ENCODE results near the gene MMP15.
A peak's percentile ranks its signal among the peaks of the same experiment; 100 is the strongest.

Gene MMP15

DNA sequence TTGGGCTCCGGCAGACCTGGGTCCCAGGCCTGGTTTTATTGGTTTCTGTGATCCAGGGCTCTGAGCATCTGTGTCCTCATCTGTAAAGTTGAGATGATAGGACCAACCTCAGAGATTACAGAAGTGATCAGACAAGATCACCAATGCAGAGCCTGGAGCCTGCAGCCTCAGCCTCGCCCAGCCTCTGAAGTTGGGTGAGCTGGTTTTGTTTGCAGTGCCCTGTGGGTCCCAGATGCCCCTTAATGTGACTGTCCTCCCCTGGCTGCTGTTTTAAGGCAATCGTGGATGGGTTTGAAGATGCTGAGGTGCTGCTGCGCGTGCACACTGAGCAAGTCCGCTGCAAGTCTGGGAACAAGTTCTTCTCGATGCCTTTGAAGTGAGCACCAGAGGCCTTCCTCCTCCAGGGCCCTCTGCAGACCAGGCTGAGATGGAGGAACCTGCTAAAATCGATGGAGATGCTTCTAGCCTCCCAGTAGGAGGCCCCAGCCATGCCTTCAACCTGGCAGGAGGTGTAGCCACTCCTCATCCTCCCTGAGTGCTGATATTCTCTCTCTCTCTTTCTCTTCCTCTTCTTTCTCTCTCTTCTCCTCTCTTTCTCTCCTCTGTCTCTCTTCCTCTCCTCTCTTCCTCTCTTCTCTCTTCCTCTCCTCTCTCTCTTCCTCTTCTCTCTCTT, 5.6 kb upstream of the MMP15 start:
- no peak for DNase-seq (ENCODE audit: low spot score)

GRCh38 chr16:58020628-58021521, 4.7 kb upstream of the MMP15 start:
- DNase-seq (ENCODE audit: low spot score) = peak; percentile 50

GRCh38 chr16:58021661-58022551, 3.6 kb upstream of the MMP15 start:
- DNase-seq (ENCODE audit: low spot score) = no peak

- peak; percentile 36 for DNase-seq (ENCODE audit: low spot score)
These were observed 2.8 kb upstream of the MMP15 start for GRCh38 chr16:58022601-58023371.

GRCh38 chr16:58024486-58025350, 836 bp upstream of the MMP15 start:
- no peak for DNase-seq (ENCODE audit: low spot score)

DNA sequence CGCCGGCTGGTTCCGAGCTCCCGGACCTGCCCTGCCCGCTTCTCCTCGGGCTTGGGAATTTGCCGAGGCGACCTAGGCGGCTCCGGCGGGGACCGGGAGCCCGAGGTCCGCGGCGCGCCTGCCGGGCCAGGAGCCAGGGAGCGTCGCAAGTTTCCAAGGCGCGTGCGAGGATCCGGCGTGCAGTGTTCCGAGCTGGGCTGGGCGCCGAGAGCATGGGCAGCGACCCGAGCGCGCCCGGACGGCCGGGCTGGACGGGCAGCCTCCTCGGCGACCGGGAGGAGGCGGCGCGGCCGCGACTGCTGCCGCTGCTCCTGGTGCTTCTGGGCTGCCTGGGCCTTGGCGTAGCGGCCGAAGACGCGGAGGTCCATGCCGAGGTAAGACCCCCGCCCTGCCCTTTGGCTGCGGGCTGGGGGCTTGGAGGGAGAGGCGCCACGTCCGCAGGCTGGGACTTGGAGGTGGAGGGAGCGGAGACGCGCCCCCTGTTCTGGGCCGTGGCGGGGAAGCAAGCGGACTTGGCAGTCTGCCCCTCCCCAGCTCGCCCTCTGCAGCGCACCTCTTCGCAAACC, 668 bp downstream of the MMP15 start:
- peak; percentile 37 for DNase-seq (ENCODE audit: low spot score)

- DNase-seq (ENCODE audit: low spot score) = no peak
These were observed 1.2 kb downstream of the MMP15 start for GRCh38 chr16:58026705-58027160.

- no peak for DNase-seq (ENCODE audit: low spot score)
These were observed 1.8 kb downstream of the MMP15 start for GRCh38 chr16:58027161-58027915.

GRCh38 chr16:58027916-58028455, 2.4 kb downstream of the MMP15 start:
- DNase-seq (ENCODE audit: low spot score) = no peak

- no peak for DNase-seq (ENCODE audit: low spot score)
These were observed 3.1 kb downstream of the MMP15 start for GRCh38 chr16:58028541-58029070.

- DNase-seq (ENCODE audit: low spot score) = no peak
These were observed 3.9 kb downstream of the MMP15 start for GRCh38 chr16:58029410-58029809.

DNA sequence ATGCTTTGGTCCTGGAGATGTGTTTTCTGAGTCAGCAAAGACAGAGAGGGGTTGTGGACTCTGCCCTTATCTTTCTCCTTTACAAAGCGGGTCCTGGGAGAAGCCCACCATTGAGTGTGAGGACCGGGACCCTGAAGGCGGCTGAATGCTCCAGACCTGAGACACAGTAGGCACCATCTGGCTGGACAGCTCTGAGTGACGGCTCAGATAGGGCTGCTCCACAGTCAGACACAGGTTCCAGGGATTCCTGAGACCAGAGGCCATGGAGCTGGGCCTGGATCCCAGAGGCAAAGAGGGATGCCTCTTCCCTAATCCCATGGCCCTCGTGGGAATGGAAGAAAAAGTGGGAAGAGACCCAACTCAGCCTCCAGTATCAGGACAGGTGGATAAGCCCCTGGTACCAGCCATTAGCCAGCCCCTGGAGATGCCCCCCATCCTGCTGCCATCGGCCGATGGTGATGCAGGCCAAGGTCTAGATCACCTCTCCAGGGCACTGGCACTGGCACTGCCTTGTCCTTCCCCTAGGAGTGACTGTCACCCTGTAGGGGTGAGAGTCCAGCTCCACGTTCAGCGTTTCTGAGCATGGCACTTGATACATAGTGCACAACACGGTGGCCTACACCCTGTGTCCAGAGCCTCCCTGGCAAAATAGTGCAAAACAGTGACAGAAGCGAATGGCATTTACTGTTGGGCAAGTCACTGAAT, 4.7 kb downstream of the MMP15 start:
- no peak for DNase-seq (ENCODE audit: low spot score)

DNA sequence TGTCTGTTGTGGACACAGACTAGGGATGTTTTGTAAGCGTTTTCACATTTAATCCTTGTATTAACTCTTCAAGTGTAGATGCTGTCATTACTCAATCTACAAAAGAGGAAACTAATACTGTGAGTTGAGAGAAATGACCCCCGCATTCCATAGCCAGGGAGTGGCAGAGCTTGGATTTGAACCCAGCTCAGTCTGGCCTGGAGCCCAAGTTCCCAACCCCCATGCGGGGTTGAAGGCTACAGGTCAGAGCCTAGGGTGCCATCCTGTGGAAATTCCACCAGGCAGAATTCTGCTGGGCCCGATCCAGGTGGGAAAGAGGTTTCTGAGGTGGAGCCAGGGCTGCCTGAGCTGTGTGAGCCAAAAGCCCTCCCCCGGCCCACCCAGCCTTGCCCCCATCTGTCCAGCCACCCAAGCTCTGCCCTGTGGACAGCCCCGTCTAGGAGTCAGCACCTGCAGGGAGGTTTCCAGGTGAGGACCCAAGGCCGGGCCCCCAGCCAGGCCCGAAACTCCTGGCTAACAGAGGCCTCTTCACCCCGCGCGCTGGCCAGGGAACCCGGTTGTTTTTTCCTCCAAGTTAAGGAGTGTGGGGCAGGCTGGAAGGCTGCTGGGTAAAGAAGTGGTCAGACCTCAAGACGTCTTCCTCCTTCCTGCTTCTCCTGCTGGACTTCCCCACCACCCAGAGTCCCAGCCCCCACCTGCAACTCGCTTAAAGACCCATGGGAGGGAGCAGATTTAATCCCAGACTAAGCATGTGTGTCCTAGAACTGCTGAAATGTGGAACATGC, 5.7 kb downstream of the MMP15 start:
- no peak for DNase-seq (ENCODE audit: low spot score)

GRCh38 chr16:58032710-58033293, 7.2 kb downstream of the MMP15 start:
- peak; percentile 37 for DNase-seq (ENCODE audit: low spot score)

DNA sequence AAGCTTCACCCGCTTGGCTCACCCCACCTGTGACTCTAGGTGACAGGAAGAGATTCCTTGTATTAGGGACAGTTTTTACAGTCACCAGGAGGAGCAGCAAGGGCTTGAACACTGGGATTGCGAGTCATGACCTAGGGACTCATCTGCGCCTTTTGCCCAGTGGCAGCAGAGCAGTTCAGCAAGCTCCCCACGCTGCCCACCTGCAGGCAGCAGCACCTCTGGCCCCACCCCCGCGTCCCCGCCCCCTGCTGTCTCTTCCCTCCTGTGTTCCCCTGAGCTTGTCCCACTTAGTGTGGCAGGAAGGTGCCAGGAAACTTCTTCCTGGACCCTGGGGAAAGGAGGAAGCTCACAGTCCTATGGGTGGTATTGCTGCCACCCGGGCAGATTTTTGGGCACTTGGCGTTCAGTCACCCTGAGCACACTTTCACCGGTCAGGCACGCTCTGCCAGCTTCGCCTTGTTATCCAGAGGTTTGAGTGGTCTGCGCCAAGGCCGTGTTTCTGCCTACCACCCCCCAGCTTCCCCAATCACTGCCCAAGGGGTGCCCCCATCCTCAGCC, 8.7 kb downstream of the MMP15 start:
- no peak for DNase-seq (ENCODE audit: low spot score)

DNA sequence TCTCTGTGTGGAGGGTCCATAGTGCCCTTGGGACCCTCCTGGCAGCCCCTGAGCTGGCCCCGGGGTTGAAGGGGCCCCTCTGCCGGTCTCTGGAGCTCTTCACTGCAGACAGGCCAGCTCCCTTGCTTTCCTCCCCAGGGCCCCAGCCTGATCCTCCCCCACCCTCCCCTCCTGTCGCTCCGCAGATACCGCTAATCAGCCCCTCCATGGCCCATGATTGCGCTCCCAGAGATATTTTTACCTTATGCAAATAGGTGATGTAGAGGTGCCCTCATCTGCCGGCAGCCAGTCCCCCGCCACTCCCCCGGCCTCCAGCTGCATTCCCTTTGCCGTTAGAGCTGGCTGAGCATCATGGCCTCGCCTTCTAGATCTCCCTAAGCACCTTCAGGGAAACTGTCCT, 9.2 kb downstream of the MMP15 start:
- DNase-seq (ENCODE audit: low spot score) = no peak

Data from putamen (tissue), 1 donor.